DMS53 (cell line): ENCODE measurements around the gene DHRS12.

Experiments used
- DNase-seq: peaks from one replicate; lab custom pipeline; 2025; lab: John Stamatoyannopoulos, UW

DHRS12 gene, protein sequence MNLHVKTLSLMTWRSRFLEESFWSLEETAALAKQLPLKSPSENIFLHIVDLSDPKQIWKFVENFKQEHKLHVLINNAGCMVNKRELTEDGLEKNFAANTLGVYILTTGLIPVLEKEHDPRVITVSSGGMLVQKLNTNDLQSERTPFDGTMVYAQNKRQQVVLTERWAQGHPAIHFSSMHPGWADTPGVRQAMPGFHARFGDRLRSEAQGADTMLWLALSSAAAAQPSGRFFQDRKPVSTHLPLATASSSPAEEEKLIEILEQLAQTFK

DNA sequence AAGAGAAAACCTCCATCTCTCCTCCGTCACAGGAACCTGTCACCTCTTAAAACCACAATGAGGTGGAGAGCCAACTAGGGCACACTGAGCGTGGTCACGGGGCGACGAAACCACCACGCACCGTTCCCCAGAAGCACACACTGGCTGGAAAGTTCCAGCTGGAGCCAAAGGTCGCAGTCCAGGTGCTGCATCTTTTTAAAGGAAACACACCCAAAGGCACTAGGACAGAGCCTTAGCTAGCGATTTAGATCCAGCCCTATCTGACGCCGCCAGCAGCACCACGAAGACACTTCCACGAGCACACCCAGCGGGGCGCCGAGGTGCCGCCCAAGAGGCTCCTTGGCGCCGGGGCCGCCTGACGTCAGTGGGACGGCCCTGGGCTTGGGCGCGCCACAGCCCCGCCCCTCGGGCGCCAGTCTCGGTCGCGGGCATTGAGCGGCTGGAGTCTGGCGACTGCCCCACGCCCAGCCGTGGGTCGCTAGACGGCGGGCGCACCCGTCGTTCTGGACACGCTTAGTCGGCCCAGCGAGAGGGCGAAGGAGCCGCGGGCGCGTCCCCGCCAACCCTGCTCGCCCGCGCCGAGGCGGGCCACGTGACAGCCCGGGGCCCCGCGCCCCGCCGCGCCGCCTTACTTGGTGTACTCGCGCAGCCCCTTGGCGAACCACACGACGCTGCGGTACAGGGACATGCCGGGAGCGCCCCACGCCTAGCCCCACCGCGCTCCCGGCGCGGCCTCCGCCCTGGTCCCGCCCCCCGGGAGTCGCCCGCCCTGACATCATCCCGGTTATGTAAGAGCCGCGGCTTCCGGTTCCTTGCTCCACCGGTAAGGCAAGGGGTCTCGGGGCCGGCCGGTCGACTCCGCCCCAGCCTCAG lies at the start of gene DHRS12:
TSS of gene DHRS12 (minus strand) at position 742 of the 873 bp plus-strand sequence. CDS start 4,504 bp downstream, outside the sequence.
- DNase-seq, result peak; percentile 96

GRCh38 chr13:51849145-51850101 lies 45.5 kb upstream of the DHRS12 start:
- DNase-seq, result peak; percentile 37

GRCh38 chr13:51848674-51849073 lies 44.7 kb upstream of the DHRS12 start:
- DNase-seq, result no peak

DNA sequence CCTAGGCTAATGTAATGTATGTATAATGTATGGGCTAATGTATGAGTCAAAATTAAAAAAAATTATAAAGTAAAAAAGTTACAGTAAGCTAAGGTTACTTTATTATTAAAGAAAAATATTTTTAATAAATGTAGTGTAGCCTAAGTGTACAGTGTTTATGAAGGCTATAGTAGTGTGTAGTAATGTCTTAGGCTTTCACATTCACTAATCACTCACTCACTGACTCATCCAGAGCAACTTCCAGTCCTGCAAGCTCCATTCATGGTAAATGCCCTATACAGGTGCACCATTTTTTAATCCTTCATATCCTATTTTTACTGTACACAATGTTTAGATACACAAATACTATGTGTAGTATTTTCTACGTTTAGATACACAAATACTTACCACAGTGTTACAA lies 42.8 kb upstream of the DHRS12 start:
- no peak for DNase-seq

GRCh38 chr13:51845574-51846318 lies 41.8 kb upstream of the DHRS12 start:
- DNase-seq, result no peak

- DNase-seq, result peak; percentile 78
Observed at GRCh38 chr13:51844862-51845573, 41.1 kb upstream of the DHRS12 start, which contains the start of gene TMEM272. TSS of gene TMEM272 (minus strand) at chr13:51845177. CDS start at chr13:51838530, 6,647 bp downstream.

- DNase-seq, result no peak
Observed at GRCh38 chr13:51843529-51843928, 39.6 kb upstream of the DHRS12 start.

- DNase-seq, result no peak
Observed at GRCh38 chr13:51841732-51842131, 37.8 kb upstream of the DHRS12 start.

DNA sequence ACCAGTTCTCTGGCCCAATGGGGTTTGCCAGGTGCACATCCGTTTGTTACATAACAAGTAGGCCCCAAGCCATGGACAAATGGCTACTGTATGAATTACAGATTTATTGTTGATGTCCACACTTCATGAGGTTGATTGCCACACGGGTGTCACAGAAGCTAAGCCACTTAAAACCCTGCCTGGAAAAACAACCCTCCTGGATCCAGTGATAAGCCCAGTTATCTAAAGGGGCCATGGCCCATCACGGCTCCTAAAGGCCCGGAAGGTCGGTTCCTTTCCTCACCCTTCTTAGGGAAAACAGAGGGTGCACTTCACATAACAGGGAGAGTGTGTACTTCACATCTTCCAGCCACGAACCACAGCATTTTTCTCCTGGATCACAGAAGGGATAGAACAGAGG lies 37.0 kb upstream of the DHRS12 start:
- DNase-seq, result no peak

- DNase-seq, result no peak
Observed at GRCh38 chr13:51839711-51840540, 36.0 kb upstream of the DHRS12 start.

DNA sequence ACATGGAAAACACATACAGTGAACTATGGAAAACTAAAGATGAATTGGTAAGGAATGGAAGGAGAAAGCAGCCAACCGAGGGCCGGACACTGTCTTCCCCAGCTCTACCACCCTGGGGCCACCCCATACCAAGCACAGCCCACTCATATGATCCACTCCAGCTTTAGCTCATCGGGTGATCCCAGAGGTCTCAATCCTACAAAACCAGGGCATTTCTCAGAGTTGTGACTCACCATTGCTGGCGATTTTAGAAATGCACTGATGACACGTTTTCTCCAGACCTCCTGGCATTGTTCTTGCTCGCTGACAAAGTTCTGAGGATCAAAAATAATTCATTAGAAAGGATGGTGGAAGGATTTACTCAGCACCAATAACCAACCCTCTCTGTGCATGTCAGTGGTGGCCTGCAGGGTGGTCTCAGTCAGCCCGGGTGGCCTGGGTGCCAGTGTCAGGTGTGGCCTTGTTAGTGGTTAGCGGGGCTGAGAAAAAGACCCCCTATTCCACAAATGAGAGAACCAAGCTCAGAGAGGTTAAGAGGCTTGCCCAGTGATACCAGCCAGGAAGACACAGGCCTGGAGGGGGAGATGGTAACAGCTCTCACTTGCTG lies 34.4 kb upstream of the DHRS12 start:
- DNase-seq, result no peak

DNA sequence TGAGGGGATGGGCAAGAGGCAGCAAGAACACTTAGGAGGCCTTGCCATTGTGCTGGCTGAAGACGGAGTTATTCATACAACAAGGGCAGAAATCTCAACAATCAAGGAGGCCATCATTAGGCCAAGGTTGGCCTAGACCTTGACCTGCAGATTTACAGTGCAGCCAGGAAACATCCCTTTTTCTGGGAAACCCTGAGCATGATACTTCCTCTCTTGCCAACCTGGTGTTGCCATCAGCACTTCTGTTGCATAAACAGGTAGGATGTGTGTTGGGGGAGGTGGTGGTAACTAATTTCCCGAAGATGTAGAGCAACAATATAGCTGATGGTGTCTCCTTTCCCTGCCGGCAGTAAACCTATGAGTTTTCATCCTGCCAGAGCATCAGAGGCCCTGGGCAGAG lies 33.1 kb upstream of the DHRS12 start:
- no peak for DNase-seq

DNA sequence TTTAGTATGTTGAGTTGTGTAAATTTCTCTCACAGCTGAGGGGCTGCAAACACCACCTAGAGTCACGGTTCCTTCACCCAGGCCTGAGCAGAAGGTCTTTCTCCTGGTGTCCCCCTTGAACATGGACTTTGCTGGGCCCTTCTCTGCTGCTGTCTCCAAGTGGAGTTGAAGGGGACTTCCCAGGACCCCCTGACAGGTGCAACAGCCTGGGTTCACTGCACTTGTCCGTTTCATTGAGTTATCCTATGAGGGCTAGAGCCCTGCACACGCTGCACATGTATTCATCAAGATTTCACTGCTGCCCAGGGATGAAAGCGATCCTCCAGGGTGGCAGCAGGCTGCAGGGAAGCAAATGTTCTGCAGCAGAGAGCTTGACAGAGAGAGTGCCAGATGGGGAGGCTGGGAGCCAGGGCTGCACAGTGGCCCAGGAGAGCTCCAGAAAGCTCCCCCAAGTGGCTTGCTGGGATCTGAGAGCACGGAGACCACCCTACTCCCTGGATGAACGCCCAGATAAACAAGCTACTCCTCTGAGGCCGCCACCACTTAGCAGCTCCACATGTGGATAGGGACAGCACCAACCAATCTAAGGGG lies 30.7 kb upstream of the DHRS12 start:
- DNase-seq, result no peak

- DNase-seq, result no peak
Observed at GRCh38 chr13:51833980-51834379, 30.0 kb upstream of the DHRS12 start.

- peak; percentile 29 for DNase-seq
Observed at GRCh38 chr13:51832471-51833152, 28.6 kb upstream of the DHRS12 start.

DNA sequence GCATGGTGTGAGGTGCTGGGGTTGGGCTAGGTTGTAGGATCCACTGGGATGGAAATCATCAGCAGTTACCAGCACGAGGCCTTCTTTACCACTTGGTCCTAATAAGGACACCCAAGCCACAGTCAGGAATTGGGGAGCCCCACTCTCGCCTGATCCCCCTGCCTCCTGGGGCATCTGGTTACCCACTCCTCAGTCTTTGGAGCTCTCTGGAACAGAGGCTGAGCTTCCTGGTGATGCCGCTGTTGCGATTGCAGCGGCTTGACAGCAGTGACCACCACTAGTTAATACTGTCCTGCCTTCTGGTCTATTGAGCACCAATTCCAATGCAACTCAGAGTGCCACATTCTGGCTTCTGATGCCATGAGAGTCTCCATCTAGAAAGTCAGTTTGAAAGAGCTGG lies 27.6 kb upstream of the DHRS12 start:
- DNase-seq, result no peak

GRCh38 chr13:51829568-51829899 lies 25.6 kb upstream of the DHRS12 start:
- DNase-seq, result no peak
